Mucosa of descending colon (tissue), 3 donors: Measurements from ENCODE around the gene PHRF1. TPM values are rescaled to one million over a fixed set of nuclear protein-coding genes. Genes with fewer than 3 reads are reported as not detected.

Source experiments
- ATAC-seq: fragments of 200-7000 bp; cut with Tn5 transposase; one replicate; pipeline ENCODE4 v1.9.1; 2020; ENCODE audit warnings: mild to moderate bottlenecking, moderate library complexity
- DNase-seq, 3 donors: peaks; one replicate each; pipeline ENCODE4 v3.0.0-alpha.2; 2020
- H3K36me3 ChIP-seq: fragments of 200-600 bp; one replicate; pipeline ENCODE4 v1.8.0; 2021; ENCODE audit warnings: low read depth, mild to moderate bottlenecking
- H3K4me1 ChIP-seq: fragments of 200-600 bp; one replicate; pipeline ENCODE4 v1.8.0; 2021; ENCODE audit warnings: low read depth, mild to moderate bottlenecking
- H3K4me3 ChIP-seq: fragments of 200-600 bp; one replicate; pipeline ENCODE4 v1.8.0; 2021; ENCODE audit warnings: mild to moderate bottlenecking
- H3K9me3 ChIP-seq: fragments of 200-600 bp; one replicate; pipeline ENCODE4 v1.8.0; 2021; ENCODE audit warnings: mild to moderate bottlenecking
- CTCF ChIP-seq: fragments of 200-600 bp; IDR thresholded peaks from one replicate; pipeline ENCODE4 v1.8.0; 2022; ENCODE audit warnings: antibody characterized with exemption, mild to moderate bottlenecking
- intact Hi-C, 2 donors: fragments of 100-400 bp; cut with DNase I in 1 of 2; cut with micrococcal nuclease in 1 of 2; formaldehyde crosslinking; loops; one replicate each; pipeline versions ENCODE4 v1.11.0 to v1.11.1; 2022; cut with DNase I, micrococcal nuclease
- total RNA-seq, 3 donors: library from RNA; stranded (reverse); fragmentation: NEBNext Ultra II Directional in 2 of 3; extraction: Animal tissue kit (Norgen Biotek cat#: 25700) in 2 of 3; gene quantifications; one replicate each; pipeline versions ENCODE4 v1.2.1 to v1.2.4, GENCODE V29; 2021 to 2023
- donor health status: DM: no; HTN: no; CAD: no; lungs with moderate emphysema.
- donor health status: DM: no; HTN: no; CAD: no.
- donor health status: DM: no; HTN: yes; CAD: no.

The PHRF1 gene
- total RNA-seq, 3 donors from 2014 or later: 35.0 to 40.2 (median 35.0) TPM

- peak; percentile 83 to 87 (median 86) for DNase-seq
- H3K4me3 ChIP-seq: peak within 1 kb of the TSS; percentile 28
- intact Hi-C loops: no loop called here
- no peaks in the 10 kb centered on the region for H3K9me3 ChIP-seq
- TF ChIP-seq CTCF: no peak
- peak; percentile 83 for ATAC-seq
- peaks cover 14% of the 10 kb centered on the region for H3K4me1 ChIP-seq
- H3K36me3 ChIP-seq: no peaks in the 10 kb centered on the region
Observed at GRCh38 chr11:624705-625635, 48.7 kb downstream of the PHRF1 start, which contains the start of gene CDHR5. Gene CDHR5, minus strand, starts transcription at chr11:624955. Its CDS starts 53 bp downstream, at chr11:624902.

DNA sequence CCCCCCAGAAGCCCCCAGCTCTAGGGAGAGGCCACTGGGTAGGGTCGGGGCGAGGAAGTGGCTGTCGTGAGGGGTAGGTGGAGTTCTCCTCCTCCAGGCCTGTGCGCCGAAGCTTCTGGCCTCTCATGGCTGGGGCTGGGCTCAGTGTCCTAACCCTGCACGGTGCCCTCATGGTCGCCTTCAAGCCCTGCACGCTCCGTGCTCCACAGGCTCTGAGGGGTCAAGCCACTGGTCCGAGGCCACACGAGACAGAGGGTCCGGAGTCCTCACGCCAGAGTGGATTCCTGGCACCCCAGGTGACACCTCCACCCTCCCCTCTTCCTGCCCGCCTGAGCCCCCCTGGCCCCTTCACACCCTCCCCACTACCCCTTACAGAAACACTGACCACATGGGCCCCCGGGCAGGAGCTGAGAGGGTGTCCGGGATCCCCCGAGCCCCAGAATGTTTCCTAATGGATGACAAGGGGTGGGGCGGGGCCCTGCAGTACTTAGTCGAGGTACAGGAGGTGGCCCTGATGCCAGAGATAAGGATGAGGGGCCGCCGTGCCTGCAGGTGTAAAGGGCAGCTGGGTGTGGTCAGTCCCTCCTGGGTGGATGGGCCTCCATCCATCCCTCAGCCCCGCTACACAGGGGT is 49.5 kb downstream of the PHRF1 start:
- peaks cover 14% of the 10 kb centered on the region for H3K4me1 ChIP-seq
- H3K36me3 ChIP-seq: no peaks in the 10 kb centered on the region
- ATAC-seq: peak; percentile 38
- H3K9me3 ChIP-seq: no peaks in the 10 kb centered on the region
- intact Hi-C loops: no loop called here
- TF ChIP-seq CTCF: no peak
- H3K4me3 ChIP-seq: no peak overlapping the region
- peak; percentile 55 to 70 (median 63) for DNase-seq

DNA sequence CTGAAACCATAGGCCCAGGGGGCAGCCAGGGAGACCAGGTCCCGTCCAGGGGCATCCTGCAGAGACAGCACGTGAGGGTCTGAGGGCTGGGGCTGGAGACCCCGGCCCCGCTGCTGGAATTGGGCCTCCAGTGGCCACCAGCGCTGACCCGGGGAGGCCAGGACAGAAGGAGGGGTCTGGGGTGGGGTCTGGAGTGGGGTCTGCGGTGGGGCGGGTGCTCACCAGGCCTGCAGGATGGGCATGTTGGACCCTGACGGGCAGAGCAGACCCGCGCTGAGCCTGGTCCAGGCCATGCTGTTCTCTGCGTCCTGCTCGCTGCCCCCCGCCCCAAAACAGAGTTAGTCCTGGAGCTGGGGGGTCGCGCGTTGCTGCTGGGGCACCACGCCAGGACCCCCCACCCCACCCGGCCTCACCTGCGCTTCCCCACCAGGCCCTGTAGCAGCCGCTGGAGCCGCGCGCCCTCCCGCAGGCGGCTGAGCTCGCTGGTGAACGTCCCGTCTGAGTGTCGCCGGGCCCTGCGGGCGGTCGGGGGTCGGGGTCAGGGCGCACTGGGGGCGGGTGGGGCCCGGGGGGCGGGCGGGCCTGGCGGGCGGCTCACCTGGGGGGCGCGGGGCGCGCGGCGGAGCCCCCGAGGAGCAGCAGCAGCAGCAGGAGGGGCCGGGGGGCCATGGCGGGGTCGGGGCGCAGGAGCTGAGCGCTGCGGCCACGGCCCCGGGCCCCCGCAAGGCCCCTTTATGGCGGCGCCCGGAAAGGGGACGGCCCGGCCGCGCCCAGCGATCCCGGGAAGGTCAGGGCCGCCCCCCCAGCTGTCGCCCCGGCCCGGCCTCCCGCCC is 50.4 kb downstream of the PHRF1 start, which contains the start of gene SCT:
Gene SCT (minus strand): TSS at position 707 of the 833 bp plus-strand sequence. CDS start 38 bp downstream, at position 669.
- no peak for TF ChIP-seq CTCF
- peak in 2 of 3 donors; percentile 47 to 53 for DNase-seq
- peaks cover 14% of the 10 kb centered on the region for H3K4me1 ChIP-seq
- H3K36me3 ChIP-seq: no peaks in the 10 kb centered on the region
- no peak within 1 kb of the TSS for H3K4me3 ChIP-seq
- H3K9me3 ChIP-seq: no peaks in the 10 kb centered on the region
- no peak for ATAC-seq
- intact Hi-C loops: no loop called here

- Histone ChIP-seq H3K4me1 (peaks cover 14% of the 10 kb centered on the region), H3K36me3 (no peaks in the 10 kb centered on the region), H3K9me3 (no peaks in the 10 kb centered on the region), H3K4me3 (no peak overlapping the region)
- no peak for TF ChIP-seq CTCF
- ATAC-seq (no peak), DNase-seq (no peak)
- intact Hi-C loops: no loop called here
Observed at GRCh38 chr11:627308-627576, 51.0 kb downstream of the PHRF1 start.

GRCh38 chr11:628056-628455 is 51.8 kb downstream of the PHRF1 start:
- no peak for TF ChIP-seq CTCF
- Histone ChIP-seq H3K4me1 (peaks cover 14% of the 10 kb centered on the region), H3K36me3 (no peaks in the 10 kb centered on the region), H3K4me3 (no peak overlapping the region), H3K9me3 (no peaks in the 10 kb centered on the region)
- intact Hi-C loops: no loop called here
- peak in 2 of 3 donors; percentile 35 to 53 for DNase-seq
- ATAC-seq: no peak
